ENCODE measurements around the gene RNASEH1. TPM values are rescaled to one million over a fixed set of nuclear protein-coding genes. Genes with fewer than 3 reads are reported as not detected.

The RNASEH1 gene
- total RNA-seq, 1 experiment from 2014 or later = 38.2 TPM

DNA sequence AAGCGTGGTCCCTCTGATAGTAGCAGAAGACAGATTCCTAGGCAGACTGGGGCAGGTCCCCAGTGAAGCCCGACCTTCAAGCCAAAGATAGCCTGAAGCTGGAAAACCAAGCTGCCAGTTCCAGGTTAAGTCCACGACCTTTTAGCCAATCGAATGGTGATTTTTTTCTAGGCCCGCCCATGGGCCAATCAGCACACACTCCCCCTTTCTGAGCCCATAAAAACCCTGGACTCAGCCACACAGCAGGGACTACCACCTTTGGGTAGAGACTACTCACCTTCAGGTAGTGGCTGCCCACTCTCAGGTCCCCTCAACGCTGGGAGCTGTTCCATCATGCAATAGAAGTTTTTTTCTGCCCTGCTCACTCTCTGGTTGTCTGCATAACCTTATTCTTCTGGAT, 24.3 kb downstream of the RNASEH1 start:
- TF ChIP-seq, protein P1, sequence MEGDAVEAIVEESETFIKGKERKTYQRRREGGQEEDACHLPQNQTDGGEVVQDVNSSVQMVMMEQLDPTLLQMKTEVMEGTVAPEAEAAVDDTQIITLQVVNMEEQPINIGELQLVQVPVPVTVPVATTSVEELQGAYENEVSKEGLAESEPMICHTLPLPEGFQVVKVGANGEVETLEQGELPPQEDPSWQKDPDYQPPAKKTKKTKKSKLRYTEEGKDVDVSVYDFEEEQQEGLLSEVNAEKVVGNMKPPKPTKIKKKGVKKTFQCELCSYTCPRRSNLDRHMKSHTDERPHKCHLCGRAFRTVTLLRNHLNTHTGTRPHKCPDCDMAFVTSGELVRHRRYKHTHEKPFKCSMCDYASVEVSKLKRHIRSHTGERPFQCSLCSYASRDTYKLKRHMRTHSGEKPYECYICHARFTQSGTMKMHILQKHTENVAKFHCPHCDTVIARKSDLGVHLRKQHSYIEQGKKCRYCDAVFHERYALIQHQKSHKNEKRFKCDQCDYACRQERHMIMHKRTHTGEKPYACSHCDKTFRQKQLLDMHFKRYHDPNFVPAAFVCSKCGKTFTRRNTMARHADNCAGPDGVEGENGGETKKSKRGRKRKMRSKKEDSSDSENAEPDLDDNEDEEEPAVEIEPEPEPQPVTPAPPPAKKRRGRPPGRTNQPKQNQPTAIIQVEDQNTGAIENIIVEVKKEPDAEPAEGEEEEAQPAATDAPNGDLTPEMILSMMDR (IDR thresholded peaks at IDR 0.05 in 2 of 3, conservative IDR thresholded peaks at IDR 0.05 in 1 of 3; ENCODE audit: borderline replicate concordance in 1 of 3, insufficient read depth in 1 of 3, low read depth in 2 of 3, low read length in 2 of 3) = no peak
- TF ChIP-seq, protein P2, sequence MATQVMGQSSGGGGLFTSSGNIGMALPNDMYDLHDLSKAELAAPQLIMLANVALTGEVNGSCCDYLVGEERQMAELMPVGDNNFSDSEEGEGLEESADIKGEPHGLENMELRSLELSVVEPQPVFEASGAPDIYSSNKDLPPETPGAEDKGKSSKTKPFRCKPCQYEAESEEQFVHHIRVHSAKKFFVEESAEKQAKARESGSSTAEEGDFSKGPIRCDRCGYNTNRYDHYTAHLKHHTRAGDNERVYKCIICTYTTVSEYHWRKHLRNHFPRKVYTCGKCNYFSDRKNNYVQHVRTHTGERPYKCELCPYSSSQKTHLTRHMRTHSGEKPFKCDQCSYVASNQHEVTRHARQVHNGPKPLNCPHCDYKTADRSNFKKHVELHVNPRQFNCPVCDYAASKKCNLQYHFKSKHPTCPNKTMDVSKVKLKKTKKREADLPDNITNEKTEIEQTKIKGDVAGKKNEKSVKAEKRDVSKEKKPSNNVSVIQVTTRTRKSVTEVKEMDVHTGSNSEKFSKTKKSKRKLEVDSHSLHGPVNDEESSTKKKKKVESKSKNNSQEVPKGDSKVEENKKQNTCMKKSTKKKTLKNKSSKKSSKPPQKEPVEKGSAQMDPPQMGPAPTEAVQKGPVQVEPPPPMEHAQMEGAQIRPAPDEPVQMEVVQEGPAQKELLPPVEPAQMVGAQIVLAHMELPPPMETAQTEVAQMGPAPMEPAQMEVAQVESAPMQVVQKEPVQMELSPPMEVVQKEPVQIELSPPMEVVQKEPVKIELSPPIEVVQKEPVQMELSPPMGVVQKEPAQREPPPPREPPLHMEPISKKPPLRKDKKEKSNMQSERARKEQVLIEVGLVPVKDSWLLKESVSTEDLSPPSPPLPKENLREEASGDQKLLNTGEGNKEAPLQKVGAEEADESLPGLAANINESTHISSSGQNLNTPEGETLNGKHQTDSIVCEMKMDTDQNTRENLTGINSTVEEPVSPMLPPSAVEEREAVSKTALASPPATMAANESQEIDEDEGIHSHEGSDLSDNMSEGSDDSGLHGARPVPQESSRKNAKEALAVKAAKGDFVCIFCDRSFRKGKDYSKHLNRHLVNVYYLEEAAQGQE (IDR thresholded peaks at IDR 0.05; ENCODE audit: low read depth) = no peak
- no peak for TF ChIP-seq SP1 (IDR thresholded peaks at IDR 0.05; ENCODE audit: low read depth)
- TF ChIP-seq, protein P3, sequence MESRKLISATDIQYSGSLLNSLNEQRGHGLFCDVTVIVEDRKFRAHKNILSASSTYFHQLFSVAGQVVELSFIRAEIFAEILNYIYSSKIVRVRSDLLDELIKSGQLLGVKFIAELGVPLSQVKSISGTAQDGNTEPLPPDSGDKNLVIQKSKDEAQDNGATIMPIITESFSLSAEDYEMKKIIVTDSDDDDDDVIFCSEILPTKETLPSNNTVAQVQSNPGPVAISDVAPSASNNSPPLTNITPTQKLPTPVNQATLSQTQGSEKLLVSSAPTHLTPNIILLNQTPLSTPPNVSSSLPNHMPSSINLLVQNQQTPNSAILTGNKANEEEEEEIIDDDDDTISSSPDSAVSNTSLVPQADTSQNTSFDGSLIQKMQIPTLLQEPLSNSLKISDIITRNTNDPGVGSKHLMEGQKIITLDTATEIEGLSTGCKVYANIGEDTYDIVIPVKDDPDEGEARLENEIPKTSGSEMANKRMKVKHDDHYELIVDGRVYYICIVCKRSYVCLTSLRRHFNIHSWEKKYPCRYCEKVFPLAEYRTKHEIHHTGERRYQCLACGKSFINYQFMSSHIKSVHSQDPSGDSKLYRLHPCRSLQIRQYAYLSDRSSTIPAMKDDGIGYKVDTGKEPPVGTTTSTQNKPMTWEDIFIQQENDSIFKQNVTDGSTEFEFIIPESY (IDR thresholded peaks at IDR 0.05; ENCODE audit: extremely low read depth, insufficient replicate concordance, low read length) = no peak
- TF ChIP-seq EZH2phosphoT487 (IDR thresholded peaks at IDR 0.05; ENCODE audit: borderline replicate concordance) = no peak
- no peak for TF ChIP-seq JUND (IDR thresholded peaks at IDR 0.05)
- TF ChIP-seq TCF7L2 (IDR thresholded peaks at IDR 0.05; ENCODE audit: borderline replicate concordance, extremely low read depth, insufficient read depth, insufficient read length) = no peak
- TF ChIP-seq EZH2 (IDR thresholded peaks at IDR 0.05) = no peak
- TF ChIP-seq POLR2A (IDR thresholded peaks at IDR 0.05; ENCODE audit: borderline replicate concordance, extremely low read depth, insufficient read depth, insufficient read length) = no peak
- TF ChIP-seq ZFX (IDR thresholded peaks at IDR 0.05) = no peak
- no peak for TF ChIP-seq SIN3A (IDR thresholded peaks at IDR 0.05; ENCODE audit: low read depth)
- no peak for TF ChIP-seq SRF (IDR thresholded peaks at IDR 0.05; ENCODE audit: low read depth)
- no peak for TF ChIP-seq RAD21 (IDR thresholded peaks at IDR 0.05; ENCODE audit: low read depth)
- no peak for TF ChIP-seq ELF1 (IDR thresholded peaks at IDR 0.05; ENCODE audit: borderline replicate concordance, low read depth)
- no peak for TF ChIP-seq CBX3 (IDR thresholded peaks at IDR 0.05; ENCODE audit: low read depth)
- TF ChIP-seq EGR1 (IDR thresholded peaks at IDR 0.05; ENCODE audit: low read depth) = no peak
- TF ChIP-seq YY1 (IDR thresholded peaks at IDR 0.05; ENCODE audit: extremely low read depth, insufficient replicate concordance, low read depth, low read length) = no peak
- TF ChIP-seq FOSL1 (IDR thresholded peaks at IDR 0.05; ENCODE audit: low read depth) = no peak
- Histone ChIP-seq H3K9ac (ENCODE audit: low read length) (no peak overlapping the region), H2AFZ (ENCODE audit: low read depth, low read length, poor library complexity, severe bottlenecking) (no peak overlapping the region), H3K4me3 (replicated peaks in 1 of 2; ENCODE audit: low read depth in 1 of 2, low read length in 2 of 2) (no peak overlapping the region), H4K20me1 (ENCODE audit: insufficient read depth) (no peaks in the 10 kb centered on the region), H3K9me3 (ENCODE audit: control insufficient read depth in 1 of 2, insufficient read depth in 1 of 2, low read depth in 1 of 2, low read length in 2 of 2) (no peaks in the 10 kb centered on the region), H3K27ac (ENCODE audit: low read depth, low read length) (no peak overlapping the region), H3K36me3 (ENCODE audit: control insufficient read depth in 1 of 2, insufficient read depth in 2 of 2, low read length in 2 of 2) (no peaks in the 10 kb centered on the region), H3K27me3 (ENCODE audit: insufficient read depth, low read length) (no peaks in the 10 kb centered on the region), H3K4me1 (ENCODE audit: control insufficient read depth in 1 of 2, insufficient read depth in 2 of 2, low read length in 2 of 2) (peaks cover 8 to 30% of the 10 kb centered on the region in 2 experiments), H3K9me2 (ENCODE audit: insufficient read depth) (no peaks in the 10 kb centered on the region), H3K4me2 (ENCODE audit: low read length) (no peak overlapping the region), H3K79me2 (ENCODE audit: insufficient read depth, low read length) (0 out of 2 replicates have a peak, but pooled peaks cover 3% of the 10 kb centered on the region)
- no peak for ATAC-seq
- BruUV-seq (replicated peaks) = no TSS peak
- DNase-seq (ENCODE audit: low read depth, low spot score) = no peak
- ChIA-PET CTCF (no interaction called here), POLR2A (no interaction called here), RAD21 (ENCODE audit: low non-redundant PET in 1 of 2, low total read pairs in 2 of 2, uncharacterized antibody in 2 of 2, unreplicated experiment in 2 of 2) (no interaction called here)
- intact Hi-C loops (cut with micrococcal nuclease) = loop anchor here (10.0 kb wide), 1 partner anchor 121 kb away; the partner anchor contains the start of gene ALLC
